ENCODE results near the gene CCL2. TPM values are rescaled to one million over a fixed set of nuclear protein-coding genes. Genes with fewer than 3 reads are reported as not detected.

The CCL2 gene
- total and polyA plus RNA-seq, 2 of the 8 experiments (the other 6 are each of a cell fraction or from before 2014, with no cell fraction given), result 3.0 to 3.7 TPM

- H3K27ac ChIP-seq (ENCODE audit: low read depth, low read length), result no peak overlapping the region
- WGBS, 2 experiments (ENCODE audit: extremely low coverage in 1 of 2, insufficient coverage in 1 of 2, insufficient read length in 1 of 2, insufficient replicate concordance in 2 of 2, low coverage in 1 of 2, low lambda C conversion rate in 2 of 2, missing lambda C conversion rate in 1 of 2), result 93% methylated on average over 2 of the region's 2 CpGs; no CpG with 5 or more reads in 1 of the 2 experiments
- no peak overlapping the region for H2BK15ac ChIP-seq (ENCODE audit: low read length)
- H4K91ac ChIP-seq (replicated peaks; ENCODE audit: insufficient read length, low read length), result no peak overlapping the region
- no peak overlapping the region for H3K9ac ChIP-seq (replicated peaks in 1 of 4; ENCODE audit: extremely low read depth in 1 of 4, low read depth in 3 of 4, low read length in 3 of 4)
- no peak overlapping the region for H2BK20ac ChIP-seq (ENCODE audit: low read length)
- no peak overlapping the region for H3K18ac ChIP-seq (ENCODE audit: extremely low read depth, low read length)
- no peak overlapping the region for H4K5ac ChIP-seq (ENCODE audit: insufficient read length, low read depth, low read length)
- no peaks in the 10 kb centered on the region for H3K36me3 ChIP-seq (ENCODE audit: control insufficient read depth in 2 of 4, insufficient read depth in 4 of 4, low read length in 3 of 4)
- no peak overlapping the region for H3K4me3 ChIP-seq (ENCODE audit: extremely low read depth in 1 of 4, insufficient read depth in 2 of 4, low read depth in 3 of 4, low read length in 4 of 4)
- POLR2A ChIA-PET (ENCODE audit: partially characterized antibody), result no interaction called here
- no peak overlapping the region for H2AFZ ChIP-seq (ENCODE audit: low read length)
- no peak overlapping the region for H3K4me2 ChIP-seq (ENCODE audit: insufficient read depth in 1 of 2, low read depth in 2 of 2, low read length in 2 of 2)
- no peak overlapping the region for H2AK5ac ChIP-seq (ENCODE audit: low read depth, low read length)
- H3K79me1 ChIP-seq (ENCODE audit: low read depth, low read length), result no peaks in the 10 kb centered on the region
- no peak overlapping the region for H4K8ac ChIP-seq (ENCODE audit: extremely low read depth, insufficient read depth, low read length)
- H2BK120ac ChIP-seq (replicated peaks; ENCODE audit: low read depth, low read length), result no peak overlapping the region
- no peak for DNase-seq (ENCODE audit: low read depth in 1 of 2, low spot score in 2 of 2)
- no peaks in the 10 kb centered on the region for H3K9me3 ChIP-seq (ENCODE audit: insufficient read depth in 2 of 2, low read depth in 1 of 2, low read length in 1 of 2)
- H3K27me3 ChIP-seq (replicated peaks in 1 of 4; ENCODE audit: control insufficient read depth in 3 of 4, extremely low read depth in 1 of 4, insufficient read depth in 3 of 4, low read length in 3 of 4), result peaks cover 0 to 6% (median 4%) of the 10 kb centered on the region in 4 experiments; a peak in 4 of 7 replicates
- no peak overlapping the region for H3K23ac ChIP-seq (ENCODE audit: insufficient read length)
- CTCF ChIA-PET (ENCODE audit: partially characterized antibody), result interaction anchor here (0.8 to 13.3 kb wide), 6 partner anchors 10 to 99 kb away, joined by 3 to 210 read pairs (median 4); partner anchors contain the start of genes CCL1 and CCL13
- H2BK5ac ChIP-seq (ENCODE audit: low read depth, low read length), result no peak overlapping the region
- H3K14ac ChIP-seq (ENCODE audit: insufficient read length), result no peak overlapping the region
- H3K4ac ChIP-seq (replicated peaks; ENCODE audit: insufficient read length, low read depth, low read length), result no peak overlapping the region
- H3K79me2 ChIP-seq (ENCODE audit: control insufficient read depth in 1 of 2, insufficient read depth in 2 of 2, low read length in 2 of 2), result no peaks in the 10 kb centered on the region
- no peak overlapping the region for H3K56ac ChIP-seq (replicated peaks; ENCODE audit: insufficient read length, low read depth, low read length)
- no peaks in the 10 kb centered on the region for H4K20me1 ChIP-seq (replicated peaks in 1 of 2; ENCODE audit: control insufficient read depth in 1 of 2, insufficient read depth in 2 of 2, low read length in 2 of 2)
- H2BK12ac ChIP-seq (ENCODE audit: low read depth, low read length), result no peak overlapping the region
- H3K4me1 ChIP-seq (replicated peaks in 1 of 4; ENCODE audit: control insufficient read depth in 3 of 4, insufficient read depth in 4 of 4, low read length in 3 of 4), result no peaks in the 10 kb centered on the region
- no peaks in the 10 kb centered on the region for H3K23me2 ChIP-seq (ENCODE audit: low read depth, low read length)
- no peak for FAIRE-seq
- TF ChIP-seq ATF3 (IDR thresholded peaks at IDR 0.05; ENCODE audit: insufficient read depth, low read depth, low read length) (no peak), RBBP5 (IDR thresholded peaks at IDR 0.05; ENCODE audit: borderline replicate concordance, low read depth, low read length) (no peak), SUZ12 (IDR thresholded peaks at IDR 0.05; ENCODE audit: low read length) (no peak), HDAC6 (IDR thresholded peaks at IDR 0.05; ENCODE audit: low read depth, low read length) (no peak), TCF12 (IDR thresholded peaks at IDR 0.05; ENCODE audit: low read depth, low read length) (no peak), SIRT6 (IDR thresholded peaks at IDR 0.05; ENCODE audit: low read length) (no peak)
Observed at GRCh38 chr17:34301986-34302385, 46.9 kb downstream of the CCL2 start.
